NCI-H446 treated with DMSO at 0.1 percent for 48 hours (cell line): ENCODE results near the gene BPIFB1.

Experiments
- DNase-seq: peaks from one replicate; lab custom pipeline; 2025; lab: John Stamatoyannopoulos, UW

BPIFB1 gene

GRCh38 chr20:33325350-33325749 is 42.3 kb downstream of the BPIFB1 start:
- no peak for DNase-seq

- DNase-seq: no peak
These were observed 45.4 kb downstream of the BPIFB1 start for GRCh38 chr20:33328157-33329137.

- DNase-seq: no peak
These were observed 50.0 kb downstream of the BPIFB1 start for GRCh38 chr20:33332905-33333456.

GRCh38 chr20:33333616-33334015 is 50.6 kb downstream of the BPIFB1 start:
- no peak for DNase-seq

GRCh38 chr20:33334111-33334510 is 51.1 kb downstream of the BPIFB1 start:
- no peak for DNase-seq

GRCh38 chr20:33336375-33336774 is 53.4 kb downstream of the BPIFB1 start:
- DNase-seq: no peak

- no peak for DNase-seq
These were observed 54.1 kb downstream of the BPIFB1 start for GRCh38 chr20:33337119-33337518.

- no peak for DNase-seq
These were observed 54.6 kb downstream of the BPIFB1 start for GRCh38 chr20:33337531-33338165.

GRCh38 chr20:33338467-33339258 is 55.6 kb downstream of the BPIFB1 start:
- DNase-seq: no peak

- no peak for DNase-seq
These were observed 56.6 kb downstream of the BPIFB1 start for GRCh38 chr20:33339515-33340058.

GRCh38 chr20:33343521-33343920 is 60.5 kb downstream of the BPIFB1 start:
- DNase-seq: no peak

GRCh38 chr20:33345342-33345741 is 62.3 kb downstream of the BPIFB1 start:
- DNase-seq: no peak

GRCh38 chr20:33348136-33348937 is 65.3 kb downstream of the BPIFB1 start:
- DNase-seq: no peak

GRCh38 chr20:33349493-33349892 is 66.5 kb downstream of the BPIFB1 start:
- no peak for DNase-seq

GRCh38 chr20:33351696-33352095 is 68.7 kb downstream of the BPIFB1 start:
- DNase-seq: no peak

- no peak for DNase-seq
These were observed 69.4 kb downstream of the BPIFB1 start for GRCh38 chr20:33352258-33353012.

- no peak for DNase-seq
These were observed 70.0 kb downstream of the BPIFB1 start for GRCh38 chr20:33353013-33353402.
